GM13977 (cell line): Measurements from ENCODE around the gene DESI2.
"Not testable (repeated sequence)": the region's sequence is repeated elsewhere in the genome, so short reads cannot be mapped to it uniquely, and the experiment has no call there.

Source experiments
- DNase-seq: peaks from one replicate; pipeline ENCODE4 v3.0.0; 2012; ENCODE audit warnings: low spot score
- CTCF ChIP-seq: IDR thresholded peaks from 2 replicates; pipeline ENCODE4 v1.5.1; 2012; ENCODE audit warnings: mild to moderate bottlenecking, control low read depth; ENCODE audit not compliant: insufficient read depth; ENCODE audit errors: extremely low read depth, missing control alignments
- in situ Hi-C: fragments of 300-500 bp; cut with MboI; formaldehyde crosslinking; loops from one replicate; pipeline ENCODE4 v1.12.0; 2022; ENCODE audit warnings: low sequenced_read_pairs, low pct_unique_long_range_greater_than_20kb, mixed read lengths, inconsistent platforms; ENCODE audit not compliant: unreplicated experiment

DESI2 gene

GRCh38 chr1:244653439-244654107 lies 647 bp downstream of the DESI2 start:
- peak; percentile 25 for DNase-seq
- in situ Hi-C loops: no loop called here
- no peak for TF ChIP-seq CTCF

GRCh38 chr1:244654108-244655038 lies 1.4 kb downstream of the DESI2 start:
- DNase-seq: no peak
- no peak for TF ChIP-seq CTCF
- in situ Hi-C loops: no loop called here

- in situ Hi-C loops: no loop called here
- no peak for TF ChIP-seq CTCF
- DNase-seq: no peak
Measured at GRCh38 chr1:244655186-244655585, 2.3 kb downstream of the DESI2 start.

GRCh38 chr1:244657421-244657820 lies 4.5 kb downstream of the DESI2 start:
- in situ Hi-C loops: no loop called here
- TF ChIP-seq CTCF: no peak
- no peak for DNase-seq

GRCh38 chr1:244659694-244660093 lies 6.8 kb downstream of the DESI2 start:
- in situ Hi-C loops: no loop called here
- DNase-seq: no peak
- no peak for TF ChIP-seq CTCF

GRCh38 chr1:244660595-244660994 lies 7.7 kb downstream of the DESI2 start:
- in situ Hi-C loops: no loop called here
- TF ChIP-seq CTCF: no peak
- no peak for DNase-seq

- DNase-seq, in situ Hi-C loops: not testable (repeated sequence)
Measured at GRCh38 chr1:244661569-244662312, 8.8 kb downstream of the DESI2 start.
